PC-9 (cell line): ENCODE data around the gene PTGER3. TPM values are rescaled to one million over a fixed set of nuclear protein-coding genes. Genes with fewer than 3 reads are reported as not detected.
"Not testable (repeated sequence)": the region's sequence is repeated elsewhere in the genome, so short reads cannot be mapped to it uniquely, and the experiment has no call there.

ENCODE experiments used
- BruUV-seq: library from RNA; stranded (reverse); fragments of 400-500 nt; replicated peaks from 2 replicates; lab custom pipeline; 2021; lab: Mats Ljungman, UMichigan
- CTCF ChIA-PET: fragments of 300-600 bp; sonication (Branson Sonifier 250); formaldehyde crosslinking; loops from one replicate; lab custom pipeline; 2022; ENCODE audit warnings: antibody characterized with exemption; lab: Charles Lee
- POLR2A ChIA-PET: fragments of 300-600 bp; sonication (Branson Sonifier 250); formaldehyde crosslinking; loops from one replicate; lab custom pipeline; 2022; ENCODE audit warnings: antibody characterized with exemption; ENCODE audit not compliant: unreplicated experiment; lab: Charles Lee
- DNase-seq, 2 experiments: peaks; one replicate each; pipeline versions ENCODE4 v3.0.0 to v3.0.0-alpha.2; 2015 to 2022; ENCODE audit warnings: mixed read lengths in 1 of 2
- H2AFZ ChIP-seq: fragments of 200-600 bp; sonication (generic); 2 replicates; pipeline ENCODE4 v1.8.1; 2017; ENCODE audit warnings: antibody characterized with exemption
- H3F3A ChIP-seq: fragments of 200-600 bp; sonication (generic); 2 replicates; pipeline ENCODE4 v1.8.1; 2017; ENCODE audit warnings: antibody characterized with exemption, mild to moderate bottlenecking, low read depth; ENCODE audit not compliant: insufficient read depth
- H3K27ac ChIP-seq: fragments of 200-600 bp; sonication (generic); 2 replicates; pipeline ENCODE4 v1.6.1; 2016; ENCODE audit warnings: mixed run types
- H3K27me3 ChIP-seq: fragments of 200-600 bp; sonication (generic); 2 replicates; pipeline ENCODE4 v1.6.1; 2016; ENCODE audit warnings: low read depth, mixed run types; ENCODE audit not compliant: insufficient read depth
- H3K36me3 ChIP-seq: fragments of 200-600 bp; sonication (generic); 2 replicates; pipeline ENCODE4 v1.6.1; 2016; ENCODE audit warnings: low read depth, mixed run types
- H3K4me1 ChIP-seq: fragments of 200-600 bp; sonication (generic); replicated peaks from 2 replicates; pipeline ENCODE4 v1.6.1; 2016; ENCODE audit warnings: mixed run types; ENCODE audit not compliant: insufficient read depth
- H3K4me2 ChIP-seq: fragments of 200-600 bp; sonication (generic); 2 replicates; pipeline ENCODE4 v1.6.1; 2017; ENCODE audit warnings: mixed run types
- H3K4me3 ChIP-seq: fragments of 200-600 bp; sonication (generic); 2 replicates; pipeline ENCODE4 v1.6.1; 2016; ENCODE audit warnings: mixed run types
- H3K79me2 ChIP-seq: fragments of 200-600 bp; sonication (generic); 2 replicates; pipeline ENCODE4 v1.6.1; 2017; ENCODE audit warnings: low read depth, mixed run types
- H3K9me2 ChIP-seq: fragments of 200-600 bp; sonication (generic); 2 replicates; pipeline ENCODE4 v1.8.1; 2017; ENCODE audit warnings: mild to moderate bottlenecking; ENCODE audit not compliant: insufficient read depth
- H3K9me3 ChIP-seq: fragments of 200-600 bp; sonication (generic); 2 replicates; pipeline ENCODE4 v1.8.1; 2016; ENCODE audit warnings: low read depth; ENCODE audit not compliant: insufficient read depth
- H4K20me1 ChIP-seq: fragments of 200-600 bp; sonication (generic); 2 replicates; pipeline ENCODE4 v1.8.1; 2017; ENCODE audit not compliant: insufficient read depth
- EZH2 ChIP-seq: fragments of 200-600 bp; sonication (generic); IDR thresholded peaks from 2 replicates; pipeline ENCODE4 v1.8.0; 2017; ENCODE audit warnings: antibody characterized with exemption, low read depth
- intact Hi-C: fragments of 100-400 bp; cut with micrococcal nuclease; formaldehyde crosslinking; loops from one replicate; pipeline ENCODE4 v1.10.0; 2022; ENCODE audit not compliant: unreplicated experiment
- total RNA-seq: library from RNA; stranded (reverse); gene quantifications from 2 replicates; pipeline ENCODE4 v1.2.3, GENCODE V29; 2021
- TF ChIP-seq, protein P1 (sequence below): fragments of 200-600 bp; sonication (generic); conservative IDR thresholded peaks from 2 replicates; pipeline ENCODE4 v1.6.1; 2017; ENCODE audit warnings: mixed run types, antibody characterized with exemption, mild to moderate bottlenecking, moderate library complexity

The PTGER3 gene
- total RNA-seq, 1 experiment from 2014 or later: 0.13 TPM

GRCh38 chr1:70987497-70987896 is 60.1 kb downstream of the PTGER3 start:
- H3F3A ChIP-seq: no peaks in the 10 kb centered on the region
- no peak overlapping the region for H3K4me3 ChIP-seq
- POLR2A ChIA-PET: no interaction called here
- DNase-seq: no peak
- H3K4me2 ChIP-seq: no peak overlapping the region
- intact Hi-C loops: no loop called here
- H3K27me3 ChIP-seq: no peaks in the 10 kb centered on the region
- no peaks in the 10 kb centered on the region for H3K79me2 ChIP-seq
- H2AFZ ChIP-seq: no peak overlapping the region
- CTCF ChIA-PET: no interaction called here
- no peaks in the 10 kb centered on the region for H4K20me1 ChIP-seq
- H3K9me3 ChIP-seq: no peaks in the 10 kb centered on the region
- no peaks in the 10 kb centered on the region for H3K36me3 ChIP-seq
- H3K4me1 ChIP-seq: no peaks in the 10 kb centered on the region
- H3K27ac ChIP-seq: no peak overlapping the region
- no peaks in the 10 kb centered on the region for H3K9me2 ChIP-seq
- TF ChIP-seq, protein P1, sequence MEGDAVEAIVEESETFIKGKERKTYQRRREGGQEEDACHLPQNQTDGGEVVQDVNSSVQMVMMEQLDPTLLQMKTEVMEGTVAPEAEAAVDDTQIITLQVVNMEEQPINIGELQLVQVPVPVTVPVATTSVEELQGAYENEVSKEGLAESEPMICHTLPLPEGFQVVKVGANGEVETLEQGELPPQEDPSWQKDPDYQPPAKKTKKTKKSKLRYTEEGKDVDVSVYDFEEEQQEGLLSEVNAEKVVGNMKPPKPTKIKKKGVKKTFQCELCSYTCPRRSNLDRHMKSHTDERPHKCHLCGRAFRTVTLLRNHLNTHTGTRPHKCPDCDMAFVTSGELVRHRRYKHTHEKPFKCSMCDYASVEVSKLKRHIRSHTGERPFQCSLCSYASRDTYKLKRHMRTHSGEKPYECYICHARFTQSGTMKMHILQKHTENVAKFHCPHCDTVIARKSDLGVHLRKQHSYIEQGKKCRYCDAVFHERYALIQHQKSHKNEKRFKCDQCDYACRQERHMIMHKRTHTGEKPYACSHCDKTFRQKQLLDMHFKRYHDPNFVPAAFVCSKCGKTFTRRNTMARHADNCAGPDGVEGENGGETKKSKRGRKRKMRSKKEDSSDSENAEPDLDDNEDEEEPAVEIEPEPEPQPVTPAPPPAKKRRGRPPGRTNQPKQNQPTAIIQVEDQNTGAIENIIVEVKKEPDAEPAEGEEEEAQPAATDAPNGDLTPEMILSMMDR: no peak
- TF ChIP-seq EZH2: no peak
- BruUV-seq: no TSS peak

DNA sequence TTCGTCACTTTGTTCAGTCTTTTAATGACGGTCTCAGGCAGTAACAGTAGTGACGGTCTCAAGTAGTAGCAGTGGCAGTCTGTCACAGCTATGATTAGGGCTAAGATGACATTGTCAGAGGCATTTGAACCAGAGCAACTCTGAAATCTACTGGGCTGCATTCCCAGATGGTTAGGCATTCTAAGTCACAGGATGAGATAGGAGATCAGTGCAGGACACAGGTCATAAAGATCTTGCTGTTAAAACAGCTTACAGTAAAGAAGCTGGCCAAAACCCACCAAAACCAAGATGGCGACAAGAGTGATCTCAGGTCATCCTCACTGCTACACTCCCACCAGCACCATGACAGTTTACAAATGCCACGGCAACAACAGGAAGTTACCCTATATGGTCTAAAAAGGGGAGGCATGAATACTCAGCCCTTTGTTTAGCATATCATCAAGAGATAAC is 61.8 kb downstream of the PTGER3 start:
- DNase-seq, H3K27me3 ChIP-seq, H3K36me3 ChIP-seq, CTCF ChIA-PET, H3K9me2 ChIP-seq, H3K4me3 ChIP-seq, H2AFZ ChIP-seq, H3K27ac ChIP-seq, POLR2A ChIA-PET, H3K9me3 ChIP-seq, H4K20me1 ChIP-seq, H3K4me2 ChIP-seq, intact Hi-C loops, H3K79me2 ChIP-seq, H3F3A ChIP-seq, H3K4me1 ChIP-seq, BruUV-seq: not testable (repeated sequence)

DNA sequence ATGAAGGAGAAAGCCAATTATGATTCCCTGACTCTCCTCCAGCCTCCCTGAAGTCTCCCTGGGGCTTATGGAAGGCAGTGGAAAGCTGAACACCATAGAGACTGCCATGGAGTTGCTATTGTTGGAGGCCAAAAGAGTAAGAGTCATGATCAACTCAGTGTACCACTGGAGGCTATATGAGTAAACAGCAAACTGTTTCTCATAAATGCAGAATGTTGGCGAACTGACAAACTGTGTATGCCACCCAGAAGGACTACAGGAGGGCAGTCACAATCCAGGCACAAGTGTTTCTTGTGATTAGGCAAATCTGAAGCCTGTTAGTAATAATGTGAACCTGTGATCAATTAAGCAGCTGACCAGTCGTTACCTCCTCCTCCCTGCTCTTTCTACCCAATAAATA is 62.3 kb downstream of the PTGER3 start:
- H3F3A ChIP-seq, BruUV-seq, H2AFZ ChIP-seq, H3K36me3 ChIP-seq, DNase-seq, H3K27ac ChIP-seq, H3K4me1 ChIP-seq, H3K79me2 ChIP-seq, H4K20me1 ChIP-seq, H3K4me3 ChIP-seq, POLR2A ChIA-PET, H3K9me2 ChIP-seq, H3K4me2 ChIP-seq, H3K27me3 ChIP-seq, H3K9me3 ChIP-seq, intact Hi-C loops: not testable (repeated sequence)
- CTCF ChIA-PET: interaction anchor here (0.6 kb wide), 1 partner anchor 65 kb away, joined by 3 read pairs; no protein-coding TSS in a partner anchor

- H4K20me1 ChIP-seq: no peaks in the 10 kb centered on the region
- no peak for TF ChIP-seq EZH2
- TF ChIP-seq, protein P1: no peak
- H2AFZ ChIP-seq: no peak overlapping the region
- ChIA-PET CTCF (no interaction called here), POLR2A (no interaction called here)
- no peaks in the 10 kb centered on the region for H3F3A ChIP-seq
- no peaks in the 10 kb centered on the region for H3K27me3 ChIP-seq
- no peaks in the 10 kb centered on the region for H3K4me1 ChIP-seq
- H3K4me2 ChIP-seq: no peak overlapping the region
- intact Hi-C loops: no loop called here
- no peak for DNase-seq
- no peak overlapping the region for H3K4me3 ChIP-seq
- H3K27ac ChIP-seq: no peak overlapping the region
- H3K9me2 ChIP-seq: no peaks in the 10 kb centered on the region
- no peaks in the 10 kb centered on the region for H3K36me3 ChIP-seq
- no peaks in the 10 kb centered on the region for H3K9me3 ChIP-seq
- no TSS peak for BruUV-seq
- no peaks in the 10 kb centered on the region for H3K79me2 ChIP-seq
These were observed 67.3 kb downstream of the PTGER3 start for GRCh38 chr1:70980361-70980760.
